Right ventricle myocardium superior (tissue), 1 donor: ENCODE measurements around the gene AGAP1. TPM values are rescaled to one million over a fixed set of nuclear protein-coding genes. Genes with fewer than 3 reads are reported as not detected.

Experiments used
- ATAC-seq: fragments of 200-7000 bp; cut with Tn5 transposase; one replicate; pipeline ENCODE4 v1.9.1; 2020; ENCODE audit warnings: mild to moderate bottlenecking; ENCODE audit not compliant: poor library complexity
- DNase-seq: peaks from one replicate; pipeline ENCODE4 v3.0.0-alpha.2; 2020
- intact Hi-C: fragments of 100-400 bp; cut with DNase I; formaldehyde crosslinking; loops from one replicate; pipeline ENCODE4 v1.11.2; 2022
- total RNA-seq: library from RNA; stranded (reverse); fragmentation: NEBNext Ultra II Directional; extraction: Animal tissue kit (Norgen Biotek cat#: 25700); gene quantifications from one replicate; pipeline ENCODE4 v1.2.1, GENCODE V29; 2021
- donor health status: DM: no; HTN: yes; CAD: no; lungs with severe emphysema.

AGAP1 gene
- total RNA-seq, 1 donor from 2014 or later, result 25.4 TPM

DNA sequence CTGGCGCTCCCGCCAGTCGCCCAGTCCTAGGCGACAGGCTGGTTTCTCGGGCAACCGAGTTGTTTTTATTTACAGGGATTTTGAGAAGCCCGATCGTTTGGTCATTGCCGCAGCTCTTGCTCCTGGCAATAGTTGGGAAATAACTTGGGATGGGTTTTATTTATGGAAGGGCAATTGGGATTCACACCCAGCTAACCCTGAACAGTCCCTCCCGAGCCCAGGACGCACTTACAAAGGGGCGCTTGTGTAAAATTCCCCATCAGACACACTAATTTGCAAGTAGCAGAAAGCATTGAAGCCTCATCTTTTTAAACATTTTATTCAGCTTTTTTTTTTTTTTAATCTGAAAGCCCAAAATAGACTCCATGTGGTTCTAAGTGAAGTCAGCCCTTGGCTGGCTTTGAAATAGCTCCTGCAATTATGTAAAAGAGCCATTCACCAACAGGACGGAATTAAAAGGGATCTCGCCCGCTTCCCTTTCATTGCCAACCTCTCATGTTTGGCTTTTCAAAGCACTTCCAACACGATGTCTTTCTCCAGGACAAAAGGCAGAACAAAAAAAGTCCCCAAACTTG is 677.9 kb downstream of the AGAP1 start:
- ATAC-seq (no peak), DNase-seq (no peak)
- intact Hi-C loops, result no loop called here

DNA sequence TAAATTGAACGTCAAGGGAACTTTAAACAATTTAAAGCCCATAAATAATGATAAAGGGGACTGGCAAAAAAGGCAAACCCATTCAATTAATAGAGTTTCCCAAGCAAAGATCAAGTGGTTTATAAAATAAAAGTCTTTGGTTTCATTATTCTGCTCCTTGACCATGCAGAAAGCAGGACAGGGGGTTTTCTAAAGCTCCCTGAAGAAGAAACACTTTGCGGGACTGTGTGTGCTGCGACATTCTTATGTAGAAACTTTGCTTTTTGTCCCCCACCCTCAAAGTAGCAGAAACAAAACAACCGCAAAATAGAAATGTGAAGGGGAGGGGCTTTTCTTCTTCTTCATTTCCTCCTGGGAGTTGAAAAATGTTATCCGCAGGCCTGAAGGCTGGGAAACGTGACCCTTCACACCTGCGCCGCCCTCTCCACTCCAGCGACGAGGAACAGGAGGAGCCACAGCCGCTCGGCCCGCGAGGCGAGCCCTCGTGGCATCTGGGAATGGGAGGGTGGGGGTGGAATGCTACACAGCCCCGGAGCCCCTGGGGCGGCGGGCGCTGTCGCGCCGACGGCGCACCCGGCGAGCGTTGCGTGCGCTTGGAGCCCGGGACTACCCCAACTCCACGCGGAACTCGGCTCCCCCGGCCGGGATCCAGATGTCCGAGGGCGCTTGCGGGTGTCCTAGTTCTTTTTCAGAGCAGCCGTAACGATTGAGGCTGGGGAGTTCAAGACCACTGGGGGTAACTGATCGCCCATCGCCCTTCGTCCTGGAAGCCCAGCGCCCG is 678.6 kb downstream of the AGAP1 start:
- intact Hi-C loops, result no loop called here
- no peak for DNase-seq
- ATAC-seq, result no peak

DNA sequence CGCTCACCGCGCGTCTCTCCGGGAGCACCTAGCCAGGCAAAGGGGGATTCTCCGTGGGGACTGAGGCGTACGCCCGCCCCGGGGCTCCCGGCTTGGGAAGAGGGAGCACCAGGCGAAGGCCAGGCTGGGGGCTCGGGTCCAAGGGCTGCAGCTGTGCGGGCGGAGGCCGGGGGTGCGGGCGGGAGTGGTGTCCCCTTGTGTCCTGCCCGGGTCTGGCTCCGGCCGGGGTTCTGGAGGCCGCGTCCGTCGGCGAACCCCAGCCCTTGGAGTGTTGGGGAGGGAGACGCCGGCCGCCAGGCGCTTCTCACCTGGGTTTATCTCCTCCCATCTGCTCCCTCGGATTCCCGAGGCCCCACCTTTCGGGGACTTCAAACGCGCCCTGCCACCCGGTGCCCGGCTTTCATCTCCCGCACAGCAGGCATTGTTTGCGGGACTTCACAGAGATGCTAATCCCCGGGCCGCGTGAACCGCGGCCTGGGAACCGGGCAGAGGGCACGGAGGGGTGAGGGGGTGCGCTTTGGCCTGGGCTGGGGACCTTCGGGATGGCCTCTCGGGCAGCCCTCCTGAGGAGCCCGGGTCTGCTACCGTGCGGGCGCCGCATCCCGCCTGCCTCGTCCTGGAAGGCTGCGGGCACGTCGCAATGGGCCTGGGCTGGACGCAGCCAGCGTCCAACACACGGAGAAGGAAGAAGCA is 679.3 kb downstream of the AGAP1 start:
- DNase-seq, result no peak
- no peak for ATAC-seq
- intact Hi-C loops, result no loop called here

DNA sequence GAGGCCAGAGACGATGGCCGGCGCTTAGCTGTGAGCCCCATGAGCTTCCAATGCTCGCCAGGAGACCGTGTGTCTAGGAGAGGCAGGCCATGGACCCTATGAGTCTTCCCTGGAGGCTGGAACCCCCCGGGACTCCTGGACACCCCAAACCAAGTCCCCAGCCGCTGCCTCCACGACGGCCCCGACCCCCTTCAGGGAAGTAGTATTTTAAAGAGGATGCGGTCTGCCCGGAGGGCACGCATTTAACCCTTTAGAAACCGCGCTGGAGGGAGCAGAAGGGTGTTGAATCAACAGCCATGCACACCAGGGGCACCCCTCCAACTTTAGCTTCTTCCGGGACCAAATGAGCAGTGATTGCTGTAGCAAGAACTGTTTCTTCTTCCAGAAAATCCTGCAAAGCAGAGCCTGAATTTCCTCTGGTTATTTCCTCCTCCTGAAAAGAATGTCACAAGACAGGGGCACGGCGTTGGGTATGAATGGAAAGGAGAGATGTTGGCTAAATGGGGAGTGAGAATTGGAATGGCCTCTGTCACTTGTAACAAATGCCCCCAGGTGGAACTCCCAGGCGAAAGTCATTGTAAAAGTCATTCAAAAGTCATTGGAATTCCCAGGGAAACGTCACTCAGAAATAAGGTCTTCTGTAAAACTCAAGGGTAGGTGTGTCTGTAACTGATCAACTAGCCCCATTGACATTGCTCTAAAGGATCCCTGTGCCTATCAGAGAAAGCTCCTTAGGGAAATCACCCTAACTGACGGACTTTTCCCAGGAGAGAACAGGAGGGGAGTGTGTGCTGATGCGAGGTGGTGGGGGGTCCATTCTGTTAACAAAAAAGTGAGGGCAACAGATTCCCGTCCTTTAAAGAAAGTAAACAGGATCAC is 680.1 kb downstream of the AGAP1 start:
- ATAC-seq (no peak), DNase-seq (no peak)
- intact Hi-C loops, result no loop called here

DNA sequence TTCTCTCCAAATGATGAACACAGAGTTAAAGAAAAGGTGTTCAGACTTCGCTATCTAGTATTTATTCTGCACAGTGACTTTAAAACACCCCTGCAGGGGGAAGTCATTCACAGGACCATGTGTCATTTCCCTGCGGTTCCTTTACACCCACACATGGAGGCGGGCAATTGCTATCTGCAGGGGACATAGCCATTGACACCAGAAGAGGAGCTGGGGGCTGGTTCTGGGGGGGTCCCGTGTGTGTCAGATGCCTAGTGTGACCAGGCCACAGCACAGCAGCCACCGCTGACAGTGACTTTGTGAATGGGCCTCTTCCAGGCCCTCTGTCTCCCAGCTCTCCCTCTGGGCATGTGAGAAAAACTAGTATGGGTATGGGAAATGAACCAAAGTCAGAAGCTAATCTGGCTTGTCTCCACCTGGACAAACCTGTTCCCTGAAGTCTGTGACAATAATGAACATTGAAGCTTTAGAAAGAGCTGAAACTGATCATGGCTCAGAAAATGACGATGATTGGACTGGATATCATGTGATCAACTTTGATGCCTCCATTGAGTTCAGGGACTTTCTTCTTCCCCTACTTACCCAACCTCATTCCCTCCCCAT is 681.8 kb downstream of the AGAP1 start:
- no peak for ATAC-seq
- intact Hi-C loops, result no loop called here
- DNase-seq, result no peak

DNA sequence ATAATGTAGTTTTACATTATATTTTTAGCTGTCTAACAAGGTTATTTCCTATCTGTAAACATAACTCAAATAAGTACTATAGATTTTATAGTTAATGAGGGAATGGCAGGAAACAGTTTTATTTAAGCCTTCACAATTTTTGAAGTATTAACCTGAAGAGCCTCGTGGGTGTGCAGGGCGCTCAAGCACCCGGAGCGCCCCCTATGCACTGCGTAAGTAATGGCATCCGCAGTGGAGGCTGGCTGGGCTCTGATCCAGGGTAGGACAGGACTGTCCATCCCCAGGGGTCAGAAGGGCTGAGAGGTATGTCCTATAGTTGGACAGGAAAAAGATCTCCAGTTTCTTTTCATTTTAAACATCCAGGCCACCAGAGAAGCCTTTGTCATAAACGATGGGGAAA is 682.6 kb downstream of the AGAP1 start:
- no peak for DNase-seq
- no peak for ATAC-seq
- intact Hi-C loops, result no loop called here

DNA sequence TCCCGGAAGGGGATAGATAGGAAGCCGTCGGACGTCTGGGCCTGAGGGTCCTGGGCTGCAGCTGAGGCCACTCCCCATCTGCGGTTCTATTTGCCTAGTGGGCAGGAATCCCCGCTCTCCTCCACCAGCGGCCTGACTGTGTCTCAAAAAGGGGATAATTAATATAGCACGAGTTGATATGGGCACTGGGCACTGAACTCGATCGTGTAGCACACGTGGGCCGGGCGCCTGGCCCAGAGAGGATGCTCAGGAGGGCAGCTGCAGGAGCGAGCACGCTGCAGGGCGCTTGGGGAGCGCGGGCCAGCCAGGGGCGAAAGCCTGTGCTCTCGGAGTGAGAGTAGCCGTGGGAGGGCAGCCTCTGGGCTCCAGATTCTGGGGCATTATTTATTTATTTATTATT is 683.1 kb downstream of the AGAP1 start:
- intact Hi-C loops, result no loop called here
- DNase-seq, result no peak
- no peak for ATAC-seq

DNA sequence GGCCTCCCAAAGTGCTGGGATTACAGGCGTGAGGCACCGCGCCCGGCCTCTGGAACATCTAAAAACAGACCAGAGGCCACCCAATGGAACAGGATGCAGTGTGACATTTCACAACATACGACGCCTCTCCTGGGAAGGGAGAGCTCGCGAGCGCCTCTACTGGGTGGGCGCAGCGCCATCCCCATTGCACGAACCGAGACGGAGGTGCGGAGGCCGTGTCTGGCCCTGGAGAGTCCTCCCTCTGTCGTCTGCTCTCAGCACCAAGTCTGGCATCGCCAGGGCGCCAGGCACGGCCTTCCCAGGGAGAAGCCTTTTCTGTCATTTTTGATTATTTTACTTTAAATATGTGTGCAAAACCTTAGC is 683.7 kb downstream of the AGAP1 start:
- ATAC-seq (peak; percentile 54), DNase-seq (peak; percentile 56)
- intact Hi-C loops, result no loop called here

DNA sequence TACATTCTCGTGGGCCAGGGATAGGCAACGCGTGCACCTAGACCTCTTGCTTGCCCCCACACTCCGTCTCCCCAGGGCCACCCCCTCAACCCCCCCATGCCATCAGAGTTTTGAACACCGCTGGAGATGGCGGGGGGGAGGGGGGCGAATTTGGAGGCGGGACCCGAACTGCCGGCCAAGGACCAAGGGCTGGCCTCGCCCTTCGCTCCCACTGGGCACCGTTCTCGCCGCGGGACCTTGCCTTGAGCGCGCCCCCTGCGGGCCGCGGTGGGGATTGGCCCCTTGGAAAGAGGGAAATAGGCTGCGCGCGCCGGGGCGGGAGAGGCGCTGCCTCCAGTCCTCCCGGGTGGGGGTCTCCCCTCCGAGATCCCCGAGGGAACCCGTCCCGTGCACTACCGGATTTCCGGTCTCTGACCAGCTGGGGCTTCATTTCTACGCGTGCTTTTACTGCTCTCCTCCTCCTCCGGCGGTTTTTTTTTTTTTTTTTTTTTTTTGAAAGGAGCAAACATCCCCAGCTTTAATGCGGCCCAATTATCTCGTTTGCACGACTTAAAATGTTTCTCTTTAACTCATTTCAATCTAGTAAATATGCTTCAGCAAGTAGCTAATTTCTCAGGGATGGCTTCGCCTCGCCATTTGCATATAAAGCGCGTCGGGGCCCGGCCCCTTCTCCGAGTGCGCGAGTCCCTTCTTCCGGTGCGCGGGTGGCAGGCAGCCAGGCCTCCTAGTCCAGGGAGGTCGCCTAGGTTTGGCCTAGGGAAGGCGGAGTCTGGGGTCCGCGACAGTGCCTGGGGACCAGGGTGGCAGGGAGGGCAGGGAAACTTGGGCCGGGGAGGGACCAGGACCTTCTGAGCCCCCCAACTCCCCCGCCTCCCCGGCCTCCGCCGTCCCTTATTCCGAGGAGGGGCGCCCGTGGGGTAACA is 684.4 kb downstream of the AGAP1 start:
- ATAC-seq, result peak; percentile 84
- DNase-seq, result peak; percentile 76
- intact Hi-C loops, result no loop called here

DNA sequence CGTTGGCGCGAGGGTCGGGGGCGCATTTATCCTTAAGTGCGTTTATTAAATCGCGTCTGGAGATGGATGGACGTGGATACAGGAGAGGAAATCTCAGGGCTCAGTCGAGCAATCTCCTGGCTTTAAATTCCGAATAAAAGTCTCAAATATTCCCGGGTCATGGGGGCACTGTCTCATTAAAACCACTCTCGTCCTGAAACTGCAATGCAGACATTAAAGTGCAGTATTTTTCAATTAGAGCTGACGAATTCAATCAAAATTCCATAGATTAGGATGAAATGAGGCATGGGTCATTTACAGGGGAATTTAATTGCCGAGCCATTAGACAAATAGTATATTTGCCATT is 685.0 kb downstream of the AGAP1 start:
- intact Hi-C loops, result no loop called here
- ATAC-seq, result no peak
- no peak for DNase-seq

DNA sequence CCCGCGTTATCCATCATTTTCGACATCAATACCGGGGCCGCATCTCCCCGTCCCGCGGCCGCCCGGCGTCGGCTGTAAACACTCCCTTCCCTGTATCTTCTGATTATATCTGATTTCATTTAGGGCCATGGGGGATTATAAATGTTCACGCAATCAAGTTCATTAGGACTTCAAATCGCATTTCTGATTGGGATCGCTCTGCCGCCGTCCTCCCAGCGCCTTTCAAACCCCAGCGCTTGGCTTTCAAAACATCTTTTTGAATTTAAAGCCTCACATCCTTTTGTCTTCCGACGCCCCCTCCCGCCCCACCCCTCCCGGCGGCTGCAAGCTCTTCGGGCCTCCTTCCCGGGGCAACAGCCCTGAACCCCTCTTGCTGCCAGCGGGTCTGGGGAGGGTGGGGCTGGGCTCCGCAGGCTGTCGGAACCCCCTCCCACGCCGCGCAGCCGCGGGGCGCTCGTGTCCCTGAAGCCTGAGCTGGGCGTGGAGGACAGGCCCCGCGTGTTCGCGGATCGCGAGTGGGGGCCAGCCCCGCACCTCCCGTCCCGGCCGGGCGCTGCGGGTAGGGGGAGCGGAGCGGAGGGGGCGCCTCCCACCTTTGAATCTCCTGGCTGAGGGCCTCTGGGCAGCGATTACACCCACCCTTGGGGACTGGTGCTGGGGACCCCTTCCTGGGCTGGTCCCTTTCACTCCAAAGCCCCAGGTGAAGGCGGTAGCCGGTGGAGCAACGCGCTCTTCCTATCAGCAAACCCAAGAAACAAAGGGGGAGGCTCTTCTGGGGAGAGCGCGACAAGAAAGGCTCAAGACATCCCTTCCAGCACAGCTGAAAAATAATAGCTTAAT is 685.6 kb downstream of the AGAP1 start:
- no peak for DNase-seq
- no peak for ATAC-seq
- intact Hi-C loops, result loop anchor here (5.0 kb wide), 1 partner anchor 402 kb away; no protein-coding TSS in a partner anchor

DNA sequence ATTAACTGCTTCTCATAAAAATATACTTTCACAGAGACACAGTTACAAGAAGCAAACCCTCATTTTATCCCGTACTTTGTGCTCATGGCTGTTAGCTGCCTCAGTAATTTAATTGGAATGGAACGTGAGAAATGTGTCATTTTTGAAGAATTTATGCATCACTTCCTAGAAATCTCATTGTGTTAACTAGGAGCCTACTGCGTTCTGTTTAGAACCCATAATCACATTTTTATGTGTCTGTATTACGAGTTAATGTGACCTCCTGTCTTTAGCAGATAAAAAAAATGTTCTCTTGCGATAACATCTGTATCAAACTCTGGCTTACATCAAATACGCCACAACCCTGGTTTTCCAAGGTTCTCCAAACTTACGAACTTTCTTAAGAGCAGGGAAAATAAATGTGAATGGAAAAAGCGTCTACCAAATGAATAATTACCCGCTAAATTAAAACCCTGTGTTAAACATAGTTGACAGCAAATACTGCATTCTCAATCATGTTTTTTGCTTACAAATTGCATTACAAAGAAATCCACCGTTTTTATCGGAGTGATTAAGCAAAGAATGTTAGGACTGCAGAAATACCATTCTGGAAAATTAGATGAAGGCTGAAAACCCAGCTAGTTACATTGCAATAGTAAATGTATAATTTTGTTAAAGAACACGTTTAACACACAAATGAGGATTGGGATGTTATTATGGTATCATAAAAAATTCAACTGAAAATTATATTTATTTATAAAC is 686.4 kb downstream of the AGAP1 start:
- DNase-seq, result no peak
- no peak for ATAC-seq
- intact Hi-C loops, result loop anchor here (5.0 kb wide), 1 partner anchor 403 kb away; no protein-coding TSS in a partner anchor

DNA sequence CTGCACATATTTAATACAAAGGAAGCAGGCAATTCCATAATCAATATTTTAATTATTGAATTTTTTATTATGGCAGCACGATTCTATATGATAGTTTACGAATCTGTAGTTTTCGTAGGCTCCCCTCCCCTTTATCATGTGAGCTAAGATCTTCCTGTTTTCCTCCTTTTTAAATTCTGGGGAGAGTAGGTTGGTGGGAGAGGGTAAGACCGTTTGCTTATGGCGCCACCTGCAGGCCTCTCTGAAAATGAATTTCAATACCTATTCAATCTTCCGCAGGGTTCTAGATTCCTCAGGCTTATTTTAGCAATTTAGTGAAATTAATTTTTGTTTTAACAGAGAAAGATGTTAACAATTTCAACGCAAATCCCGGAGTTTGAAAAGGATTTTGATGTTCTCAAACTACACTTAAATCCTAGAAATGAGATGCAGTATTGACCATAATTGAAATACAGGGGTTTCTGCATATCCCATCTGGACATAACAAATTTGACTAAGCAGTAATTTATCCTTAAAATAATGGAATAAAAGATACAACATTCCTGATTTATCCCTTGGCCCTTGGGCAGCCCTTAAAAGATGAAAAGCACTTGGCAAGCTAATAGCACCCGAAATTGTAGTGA is 687.1 kb downstream of the AGAP1 start:
- intact Hi-C loops, result loop anchor here (5.0 kb wide), 1 partner anchor 404 kb away; no protein-coding TSS in a partner anchor
- no peak for DNase-seq
- ATAC-seq, result peak; percentile 51
